IMR-90 (cell line): Measurements from ENCODE around the gene PDE12. TPM values are rescaled to one million over a fixed set of nuclear protein-coding genes. Genes with fewer than 3 reads are reported as not detected.
A peak's percentile ranks its signal among the peaks of the same experiment; 100 is the strongest.

Source experiments
- ATAC-seq: fragments of 200-7000 bp; cut with Tn5 transposase; 2 replicates; pipeline ENCODE4 v1.9.1; 2020; ENCODE audit warnings: low read depth, mild to moderate bottlenecking, moderate library complexity
- BruUV-seq: library from RNA; stranded (reverse); fragments of 400-500 nt; replicated peaks from 2 replicates; lab custom pipeline; 2021; lab: Mats Ljungman, UMichigan
- CTCF ChIA-PET: fragments of 300-600 bp; formaldehyde crosslinking; extraction: SDS; loops from one replicate; lab custom pipeline; 2021; ENCODE audit warnings: antibody characterized with exemption; lab: Yijun Ruan, JAX
- POLR2A ChIA-PET: fragments of 300-600 bp; sonication (Branson Sonifier 250); formaldehyde crosslinking; loops from one replicate; lab custom pipeline; 2022; ENCODE audit warnings: antibody characterized with exemption; ENCODE audit not compliant: unreplicated experiment; lab: Charles Lee
- DNase-seq: peaks from one replicate; pipeline ENCODE4 v3.0.0; 2013
- H2AFZ ChIP-seq: replicated peaks from 2 replicates; pipeline ENCODE3; 2013; ENCODE audit warnings: low read length, mild to moderate bottlenecking; ENCODE audit not compliant: poor library complexity
- H2AK5ac ChIP-seq: 2 replicates; pipeline ENCODE4 v1.6.1; 2013; ENCODE audit warnings: low read depth, low read length, inconsistent platforms
- H2AK9ac ChIP-seq: replicated peaks from 2 replicates; pipeline ENCODE3; 2013; ENCODE audit warnings: mild to moderate bottlenecking, low read depth, low read length, moderate library complexity; ENCODE audit not compliant: poor library complexity
- H2BK120ac ChIP-seq: 2 replicates; pipeline ENCODE4 v1.6.1; 2013; ENCODE audit warnings: low read depth, low read length, inconsistent platforms
- H2BK15ac ChIP-seq: 3 replicates; pipeline ENCODE4 v1.6.1; 2013; ENCODE audit warnings: low read depth, low read length, inconsistent platforms
- H2BK20ac ChIP-seq: 2 replicates; pipeline ENCODE4 v1.6.1; 2013; ENCODE audit warnings: low read depth, mild to moderate bottlenecking, inconsistent platforms, low read length, moderate library complexity
- H2BK5ac ChIP-seq: 2 replicates; pipeline ENCODE4 v1.6.1; 2013; ENCODE audit warnings: mild to moderate bottlenecking, low read depth, low read length, inconsistent platforms; ENCODE audit not compliant: poor library complexity, severe bottlenecking
- H3K14ac ChIP-seq: replicated peaks from 2 replicates; pipeline ENCODE4 v1.6.1; 2013; ENCODE audit warnings: low read depth, low read length, inconsistent platforms
- H3K18ac ChIP-seq: 2 replicates; pipeline ENCODE4 v1.6.1; 2013; ENCODE audit warnings: low read depth, low read length, control low read depth
- H3K23ac ChIP-seq: 2 replicates; pipeline ENCODE4 v1.6.1; 2013; ENCODE audit warnings: low read depth, low read length, inconsistent platforms
- H3K27ac ChIP-seq: 2 replicates; pipeline ENCODE4 v1.5.1; 2013; ENCODE audit warnings: mild to moderate bottlenecking, control low read depth, low read length; ENCODE audit not compliant: insufficient read depth
- H3K27me3 ChIP-seq: 2 replicates; pipeline ENCODE4 v1.6.1; 2013; ENCODE audit warnings: low read length; ENCODE audit not compliant: control insufficient read depth, insufficient read depth
- H3K36me3 ChIP-seq: 2 replicates; pipeline ENCODE4 v1.6.1; 2013; ENCODE audit warnings: low read length, mixed read lengths; ENCODE audit not compliant: control insufficient read depth, insufficient read depth
- H3K4ac ChIP-seq: 2 replicates; pipeline ENCODE4 v1.6.1; 2013; ENCODE audit warnings: low read depth, low read length, inconsistent platforms
- H3K4me1 ChIP-seq: 2 replicates; pipeline ENCODE4 v1.6.1; 2013; ENCODE audit warnings: low read length, mixed read lengths; ENCODE audit not compliant: control insufficient read depth, insufficient read depth
- H3K4me2 ChIP-seq: 2 replicates; pipeline ENCODE4 v1.6.1; 2013; ENCODE audit warnings: low read depth, mild to moderate bottlenecking, control low read depth, low read length, moderate library complexity
- H3K4me3 ChIP-seq: 2 replicates; pipeline ENCODE4 v1.5.1; 2013; ENCODE audit warnings: low read depth, mild to moderate bottlenecking, control low read depth, low read length, moderate library complexity; ENCODE audit not compliant: insufficient read depth
- H3K56ac ChIP-seq: 2 replicates; pipeline ENCODE4 v1.6.1; 2013; ENCODE audit warnings: low read length, inconsistent platforms; ENCODE audit not compliant: insufficient read depth; ENCODE audit errors: extremely low read depth
- H3K79me1 ChIP-seq, 2 experiments: 2 replicates each; pipeline ENCODE4 v1.6.1; 2013; ENCODE audit warnings: low read length in 2 of 2, inconsistent platforms in 1 of 2, low read depth in 1 of 2
- H3K9ac ChIP-seq: 2 replicates; pipeline ENCODE4 v1.6.1; 2013; ENCODE audit warnings: low read depth, low read length, control low read depth
- H3K9me1 ChIP-seq: 2 replicates; pipeline ENCODE4 v1.6.1; 2013; ENCODE audit warnings: low read length, inconsistent platforms; ENCODE audit not compliant: insufficient read depth
- H3K9me3 ChIP-seq: 2 replicates; pipeline ENCODE4 v1.6.1; 2013; ENCODE audit warnings: low read length; ENCODE audit not compliant: control insufficient read depth, insufficient read depth
- H4K20me1 ChIP-seq: 2 replicates; pipeline ENCODE4 v1.6.1; 2013; ENCODE audit warnings: low read length, inconsistent platforms; ENCODE audit not compliant: insufficient read depth
- H4K5ac ChIP-seq: 2 replicates; pipeline ENCODE4 v1.6.1; 2013; ENCODE audit warnings: mild to moderate bottlenecking, low read depth, low read length, control low read depth
- H4K8ac ChIP-seq, 2 experiments: 2 replicates each; pipeline ENCODE4 v1.6.1; 2013; ENCODE audit warnings: low read depth in 2 of 2, low read length in 2 of 2, control low read depth in 1 of 2, inconsistent platforms in 1 of 2
- H4K91ac ChIP-seq: 2 replicates; pipeline ENCODE4 v1.6.1; 2013; ENCODE audit warnings: low read depth, low read length, inconsistent platforms; ENCODE audit not compliant: insufficient read depth
- BHLHE40 ChIP-seq: fragments of 150-350 bp; IDR thresholded peaks from 2 replicates; pipeline ENCODE4 v1.6.1; 2016; ENCODE audit warnings: mild to moderate bottlenecking, low read depth, low read length
- CHD1 ChIP-seq: IDR thresholded peaks from 2 replicates; pipeline ENCODE4 v1.6.1; 2012; ENCODE audit warnings: low read depth, low read length, improper control_type of control experiment
- ELK1 ChIP-seq: fragments of 150-350 bp; IDR thresholded peaks from 2 replicates; pipeline ENCODE4 v1.6.1; 2016; ENCODE audit warnings: low read depth, mild to moderate bottlenecking, low read length, moderate library complexity, borderline replicate concordance
- FOS ChIP-seq: fragments of 150-350 bp; IDR thresholded peaks from 2 replicates; pipeline ENCODE4 v1.6.1; 2016; ENCODE audit warnings: low read depth, low read length
- MAFK ChIP-seq: IDR thresholded peaks from 2 replicates; pipeline ENCODE4 v1.6.1; 2012; ENCODE audit warnings: low read depth, low read length, improper control_type of control experiment
- MAZ ChIP-seq: IDR thresholded peaks from 2 replicates; pipeline ENCODE4 v1.6.1; 2012; ENCODE audit warnings: low read depth, mild to moderate bottlenecking, low read length, improper control_type of control experiment, moderate library complexity, borderline replicate concordance
- MXI1 ChIP-seq: IDR thresholded peaks from 2 replicates; pipeline ENCODE4 v1.6.1; 2012; ENCODE audit warnings: low read depth, mild to moderate bottlenecking, low read length, moderate library complexity, borderline replicate concordance
- NFE2L2 ChIP-seq: fragments of 150-350 bp; IDR thresholded peaks from 2 replicates; pipeline ENCODE4 v1.6.1; 2016; ENCODE audit warnings: low read depth, mild to moderate bottlenecking, low read length
- POLR2A ChIP-seq: IDR thresholded peaks from 2 replicates; pipeline ENCODE4 v1.6.1; 2012; ENCODE audit warnings: mild to moderate bottlenecking, low read depth, low read length
- RAD21 ChIP-seq: IDR thresholded peaks from 2 replicates; pipeline ENCODE4 v1.6.1; 2012; ENCODE audit warnings: low read length, improper control_type of control experiment
- RFX5 ChIP-seq: IDR thresholded peaks from 2 replicates; pipeline ENCODE4 v1.8.0; 2012; ENCODE audit warnings: low read depth, mild to moderate bottlenecking, low read length, moderate library complexity
- SMC3 ChIP-seq: fragments of 150-350 bp; IDR thresholded peaks from 2 replicates; pipeline ENCODE4 v1.6.1; 2016; ENCODE audit warnings: low read depth, mild to moderate bottlenecking, antibody characterized with exemption, low read length, moderate library complexity
- WGBS, 2 experiments: methylation state at CpG; one replicate each; pipeline versions ENCODE4 v1.1.5 to v1.1.7; 2013; ENCODE audit warnings: missing lambda C conversion rate in 2 of 2; ENCODE audit not compliant: insufficient read length in 1 of 2; ENCODE audit errors: extremely low coverage in 2 of 2; 5-methylcytosine and 5-hydroxymethylcytosine counted together
- dilution Hi-C: fragments of 300-500 bp; cut with HindIII; formaldehyde crosslinking; loops from one replicate; pipeline ENCODE4 v1.14.3; 2018; ENCODE audit warnings: low sequenced_read_pairs; ENCODE audit not compliant: unreplicated experiment
- in situ Hi-C: fragments of 300-500 bp; cut with MboI; formaldehyde crosslinking; loops from 3 replicates; pipeline ENCODE4 v1.14.3; 2019; ENCODE audit warnings: low sequenced_read_pairs, inconsistent platforms, mixed read lengths
- intact Hi-C: fragments of 100-400 bp; cut with micrococcal nuclease; formaldehyde crosslinking; loops from 2 replicates; pipeline ENCODE4 v1.10.0; 2022
- polyA plus RNA-seq, 3 experiments: library from polyadenylated mRNA; depleted of rRNA; stranded (reverse); fragments of >200 nt; gene quantifications; 2 replicates each; pipeline ENCODE4 v1.2.3, GENCODE V29; 2012; ENCODE audit warnings: low replicate concordance in 1 of 3
- total RNA-seq: library from RNA; depleted of rRNA; stranded (reverse); fragments of >200 nt; gene quantifications from 2 replicates; pipeline ENCODE4 v1.2.3, GENCODE V29; 2012

PDE12 gene
- total and polyA plus RNA-seq, 2 of the 4 experiments (the other 2 are of a cell fraction), result 9.5 to 16.8 TPM

GRCh38 chr3:57596495-57597126 is 40.5 kb downstream of the PDE12 start (continued):
- TF ChIP-seq CHD1 (no peak; the same call in 1 of the 2 replicates), MXI1 (peak; percentile 48; the same call in 1 of the 2 replicates)

- dilution Hi-C loops, result no loop called here
- Histone ChIP-seq H2BK15ac (peak within 1 kb of the TSS; percentile 72; the same call in 1 of the 3 replicates), H3K36me3 (peaks cover 6% of the 10 kb centered on the region), H3K79me1 (peaks cover 5 to 21% of the 10 kb centered on the region in 2 experiments), H3K4me3 (peak within 1 kb of the TSS; percentile 80), H4K5ac (peak within 1 kb of the TSS; percentile 86), H3K4me2 (peak within 1 kb of the TSS; percentile 67), H2BK20ac (peak within 1 kb of the TSS; percentile 43), H3K14ac (peak within 1 kb of the TSS; percentile 100), H4K20me1 (peaks cover 47% of the 10 kb centered on the region), H3K23ac (peak within 1 kb of the TSS; percentile 99), H2AK5ac (peak within 1 kb of the TSS; percentile 98), H2BK120ac (peak within 1 kb of the TSS; percentile 81), H3K9ac (peak within 1 kb of the TSS; percentile 99), H3K27me3 (no peaks in the 10 kb centered on the region), H2AK9ac (peak within 1 kb of the TSS; percentile 100), H3K9me1 (0 out of 2 replicates have a peak, but pooled peaks cover 4% of the 10 kb centered on the region), H3K4ac (peak within 1 kb of the TSS; percentile 99), H2AFZ (peak within 1 kb of the TSS; percentile 99), H4K91ac (peak within 1 kb of the TSS; percentile 100), H3K18ac (peak within 1 kb of the TSS; percentile 70), H3K27ac (peak within 1 kb of the TSS; percentile 96), H4K8ac (peak within 1 kb of the TSS; percentile 93 to 97), H3K9me3 (no peaks in the 10 kb centered on the region), H2BK5ac (peak within 1 kb of the TSS; percentile 93), H3K56ac (peak within 1 kb of the TSS; percentile 99), H3K4me1 (peaks cover 6% of the 10 kb centered on the region)
- POLR2A ChIA-PET, result interaction anchor here (0.5 to 1.4 kb wide), 5 partner anchors 34 to 736 kb away, joined by 3 to 5 read pairs (median 3); partner anchors contain the start of gene PXK
- in situ Hi-C loops, result no loop called here
- DNase-seq, result peak; percentile 99
- intact Hi-C loops, result loop anchor here (2.0 to 5.0 kb wide), 2 partner anchors 159 to 255 kb away; partner anchors contain the start of gene SLMAP
- CTCF ChIA-PET, result no interaction called here
- WGBS, 2 experiments, result 0% methylated on average over 23 of the region's 67 CpGs; no CpG with 5 or more reads in 1 of the 2 experiments
- peak; percentile 89 for ATAC-seq
- BruUV-seq, result no TSS peak
- TF ChIP-seq MAZ, result peak; percentile 93; the same call in 1 of the 2 replicates
- TF ChIP-seq SMC3, result no peak
- TF ChIP-seq RFX5, result no peak
- TF ChIP-seq FOS, result peak; percentile 44
- peak; percentile 99 for TF ChIP-seq POLR2A
- TF ChIP-seq NFE2L2, result no peak
- peak; percentile 77; the same call in 1 of the 2 replicates for TF ChIP-seq ELK1
- TF ChIP-seq BHLHE40, result peak; percentile 67
- TF ChIP-seq RAD21, result no peak
- TF ChIP-seq MAFK, result peak; percentile 70
These were observed 41.3 kb downstream of the PDE12 start, which contains the start of gene ARF4 for GRCh38 chr3:57597127-57597923. Gene ARF4 (minus strand): TSS chr3:57597344. CDS start chr3:57597140, 204 bp downstream.
